Peyer's patch (tissue), 4 donors: ENCODE results near the gene RAB5B. TPM values are rescaled to one million over a fixed set of nuclear protein-coding genes. Genes with fewer than 3 reads are reported as not detected.
"Not testable (repeated sequence)": the region's sequence is repeated elsewhere in the genome, so short reads cannot be mapped to it uniquely, and the experiment has no call there.

Experiments used
- DNase-seq, 3 donors: peaks; one replicate each; pipeline ENCODE4 v3.0.0-alpha.2; 2017 to 2019
- H3K27ac ChIP-seq, 4 donors: fragments of 200-600 bp; sonication (generic); one replicate each; pipeline ENCODE4 v1.5.1; 2016 to 2019
- H3K27me3 ChIP-seq, 2 donors: fragments of 200-600 bp; sonication (generic); one replicate each; pipeline ENCODE4 v1.5.1; 2019
- H3K36me3 ChIP-seq, 3 donors: fragments of 200-600 bp; sonication (generic); one replicate each; pipeline ENCODE4 v1.5.1; 2016 to 2019
- H3K4me1 ChIP-seq, 4 donors: fragments of 200-600 bp; sonication (generic); one replicate each; pipeline ENCODE4 v1.5.1; 2016 to 2019
- H3K4me3 ChIP-seq, 4 donors: fragments of 200-600 bp; sonication (generic); 1 replicate in 3 of 4; 2 replicates in 1 of 4; pipeline ENCODE4 v1.5.1; 2016 to 2019; ENCODE audit warnings: mild to moderate bottlenecking in 1 of 4
- H3K9me3 ChIP-seq, 4 donors: fragments of 200-600 bp; sonication (generic); one replicate each; pipeline ENCODE4 v1.5.1; 2016 to 2019; ENCODE audit warnings: mild to moderate bottlenecking in 1 of 4
- POLR2A ChIP-seq, 2 donors: fragments of 450-650 bp; IDR thresholded peaks; one replicate each; pipeline ENCODE4 v1.5.1; 2017; ENCODE audit warnings: antibody characterized with exemption in 2 of 2, mild to moderate bottlenecking in 2 of 2, moderate library complexity in 2 of 2
- total RNA-seq, 4 donors: library from RNA; depleted of rRNA; stranded (reverse); fragments of >200 nt; gene quantifications; one replicate each; pipeline ENCODE4 v1.1.0, GENCODE V29; 2016
- TF ChIP-seq, protein P1 (sequence below), 6 experiments: fragments of 450-650 bp in 4 of 6; fragments of 200-600 bp in 2 of 6; sonication (generic) in 1 of 6; IDR thresholded peaks; one replicate each; pipeline ENCODE4 v1.5.1; 2017 to 2019; ENCODE audit warnings: antibody characterized with exemption in 6 of 6, mild to moderate bottlenecking in 3 of 6, moderate library complexity in 1 of 6

RAB5B gene
- total RNA-seq, 4 donors from 2014 or later, result 70.7 to 96.6 (median 84.2) TPM

DNA sequence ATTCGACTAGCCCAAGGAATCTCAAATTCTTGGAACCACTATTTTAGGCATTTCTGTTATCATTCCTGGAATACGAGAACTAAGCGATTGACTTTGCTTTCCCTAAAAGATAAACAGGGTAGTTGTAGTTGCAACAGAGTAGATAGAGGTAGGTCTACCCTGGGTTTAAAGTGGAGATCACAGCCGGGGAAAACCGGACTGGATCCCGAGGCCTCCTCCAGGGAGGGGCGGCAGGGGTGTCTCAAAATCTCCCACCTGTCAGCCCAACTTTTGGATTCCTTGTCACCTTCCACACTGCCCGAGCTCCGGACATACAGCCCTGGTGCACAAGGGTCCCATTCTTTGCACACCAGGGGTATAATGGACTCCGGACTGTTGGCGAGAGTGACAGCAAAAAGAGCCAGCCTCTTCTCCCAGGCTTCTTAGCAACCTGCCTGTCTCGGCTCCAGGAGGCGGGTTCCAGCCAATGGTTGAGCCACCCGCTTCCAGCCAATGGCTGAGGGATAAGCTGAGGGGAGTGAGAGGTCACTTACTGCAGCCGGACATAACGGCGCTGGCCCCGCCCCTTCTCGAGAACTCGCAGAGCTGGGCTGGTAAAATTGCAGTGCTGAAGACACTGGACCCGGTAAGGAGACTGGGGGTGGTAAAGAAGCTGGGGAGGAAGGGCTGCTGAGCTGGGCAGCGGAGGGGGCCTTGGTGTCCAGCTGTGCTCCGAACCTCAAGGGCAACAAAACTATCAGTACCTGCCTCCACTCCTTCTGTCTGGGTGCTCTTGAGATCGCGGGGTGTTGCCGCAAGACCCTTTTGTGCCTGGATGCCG is 23.0 kb downstream of the RAB5B start, which contains the start of gene SUOX:
SUOX (plus strand) TSS at position 562 of the 820 bp plus-strand sequence. CDS start 4,946 bp downstream, outside the sequence.
- H3K27ac ChIP-seq, result peak within 1 kb of the TSS; percentile 55 to 84 (median 72)
- DNase-seq, result peak; percentile 82 to 97 (median 95)
- peak; percentile 67 to 73 for TF ChIP-seq POLR2A (IDR thresholded peaks at IDR 0.05)
- TF ChIP-seq, protein P1, sequence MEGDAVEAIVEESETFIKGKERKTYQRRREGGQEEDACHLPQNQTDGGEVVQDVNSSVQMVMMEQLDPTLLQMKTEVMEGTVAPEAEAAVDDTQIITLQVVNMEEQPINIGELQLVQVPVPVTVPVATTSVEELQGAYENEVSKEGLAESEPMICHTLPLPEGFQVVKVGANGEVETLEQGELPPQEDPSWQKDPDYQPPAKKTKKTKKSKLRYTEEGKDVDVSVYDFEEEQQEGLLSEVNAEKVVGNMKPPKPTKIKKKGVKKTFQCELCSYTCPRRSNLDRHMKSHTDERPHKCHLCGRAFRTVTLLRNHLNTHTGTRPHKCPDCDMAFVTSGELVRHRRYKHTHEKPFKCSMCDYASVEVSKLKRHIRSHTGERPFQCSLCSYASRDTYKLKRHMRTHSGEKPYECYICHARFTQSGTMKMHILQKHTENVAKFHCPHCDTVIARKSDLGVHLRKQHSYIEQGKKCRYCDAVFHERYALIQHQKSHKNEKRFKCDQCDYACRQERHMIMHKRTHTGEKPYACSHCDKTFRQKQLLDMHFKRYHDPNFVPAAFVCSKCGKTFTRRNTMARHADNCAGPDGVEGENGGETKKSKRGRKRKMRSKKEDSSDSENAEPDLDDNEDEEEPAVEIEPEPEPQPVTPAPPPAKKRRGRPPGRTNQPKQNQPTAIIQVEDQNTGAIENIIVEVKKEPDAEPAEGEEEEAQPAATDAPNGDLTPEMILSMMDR (IDR thresholded peaks at IDR 0.05), result no peak
- no peaks in the 10 kb centered on the region for H3K9me3 ChIP-seq
- peak within 1 kb of the TSS; percentile 26 to 75 (median 58) for H3K4me3 ChIP-seq
- no peaks in the 10 kb centered on the region for H3K27me3 ChIP-seq
- peaks cover 0 to 32% (median 0%) of the 10 kb centered on the region in 4 donors for H3K4me1 ChIP-seq
- peaks cover 0 to 22% (median 0%) of the 10 kb centered on the region in 3 donors for H3K36me3 ChIP-seq

DNA sequence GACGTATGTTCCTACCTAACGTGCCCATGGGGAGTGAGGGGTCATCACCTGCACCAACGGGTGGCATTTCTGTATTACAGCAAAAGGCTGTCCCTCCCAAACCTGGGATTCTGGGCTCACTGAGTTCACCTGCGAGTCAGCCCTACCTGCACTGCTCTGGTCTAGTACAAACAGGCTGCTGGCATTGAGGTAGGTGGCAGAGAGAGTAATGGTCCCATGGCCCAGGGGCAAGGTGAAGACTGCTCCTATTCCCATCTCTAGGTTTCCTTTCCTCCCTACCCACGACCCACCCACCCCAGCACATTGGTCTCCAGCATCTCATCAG is 23.6 kb downstream of the RAB5B start:
- Histone ChIP-seq H3K9me3 (no peaks in the 10 kb centered on the region), H3K4me3 (peak overlapping the region; percentile 26 to 75 (median 58)), H3K27ac (peak overlapping the region; percentile 50 to 84 (median 72)), H3K36me3 (peaks cover 0 to 19% (median 0%) of the 10 kb centered on the region in 3 donors), H3K27me3 (no peaks in the 10 kb centered on the region), H3K4me1 (peaks cover 0 to 34% (median 0%) of the 10 kb centered on the region in 4 donors)
- DNase-seq, result no peak
- no peak for TF ChIP-seq POLR2A (IDR thresholded peaks at IDR 0.05)
- TF ChIP-seq, protein P1 (IDR thresholded peaks at IDR 0.05), result no peak

DNA sequence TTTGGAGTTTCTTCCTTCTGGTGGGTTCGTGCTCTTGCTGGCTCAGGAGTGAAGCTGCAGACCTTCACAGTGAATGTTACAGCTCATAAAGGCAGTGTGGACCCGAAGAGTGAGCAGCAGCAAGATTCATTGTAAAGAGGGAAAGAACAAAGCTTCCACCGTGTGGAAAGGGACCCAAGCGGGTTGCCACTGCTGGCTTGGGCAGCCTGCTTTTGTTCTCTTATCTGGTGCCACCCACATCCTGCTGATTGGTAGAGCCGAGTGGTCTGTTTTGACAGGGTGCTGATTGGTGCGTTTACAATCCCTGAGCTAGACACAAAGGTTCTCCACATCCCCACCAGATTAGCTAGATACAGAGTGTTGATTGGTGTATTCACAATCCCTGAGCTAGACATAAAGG is 25.6 kb downstream of the RAB5B start:
- not testable (repeated sequence) for H3K27ac ChIP-seq, H3K4me3 ChIP-seq, DNase-seq, H3K9me3 ChIP-seq, H3K27me3 ChIP-seq
- Histone ChIP-seq H3K4me1 (peaks cover 0 to 34% (median 0%) of the 10 kb centered on the region in 4 donors), H3K36me3 (peaks cover 0 to 15% (median 0%) of the 10 kb centered on the region in 3 donors)

DNA sequence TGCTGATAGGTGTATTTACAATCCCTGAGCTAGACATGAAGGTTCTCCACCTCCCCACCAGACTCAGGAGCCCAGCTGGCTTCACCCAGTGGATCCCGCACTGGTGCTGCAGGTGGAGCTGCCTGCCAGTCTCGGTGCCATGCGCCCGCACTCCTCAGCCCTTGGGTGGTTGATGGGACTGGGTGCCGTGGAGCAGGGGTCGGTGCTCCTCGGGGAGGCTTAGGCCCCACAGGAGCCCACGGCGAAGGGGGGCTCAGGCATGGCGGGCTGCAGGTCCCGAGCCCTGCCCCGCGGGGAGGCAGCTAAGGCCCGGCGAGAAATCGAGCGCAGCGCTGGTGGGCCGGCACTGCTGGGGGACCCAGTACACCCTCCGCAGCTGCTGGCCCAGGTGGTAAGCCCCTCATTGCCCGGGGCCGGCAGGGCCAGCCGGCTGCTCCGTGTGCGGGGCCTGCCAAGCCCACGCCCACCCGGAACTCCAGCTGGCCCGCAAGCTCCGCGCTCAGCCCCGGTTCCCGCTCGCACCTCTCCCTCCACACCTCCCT is 26.2 kb downstream of the RAB5B start:
- not testable (repeated sequence) for H3K9me3 ChIP-seq, H3K27me3 ChIP-seq, H3K27ac ChIP-seq, H3K4me3 ChIP-seq, DNase-seq
- Histone ChIP-seq H3K4me1 (peaks cover 0 to 34% (median 0%) of the 10 kb centered on the region in 4 donors), H3K36me3 (peaks cover 0 to 15% (median 0%) of the 10 kb centered on the region in 3 donors)

DNA sequence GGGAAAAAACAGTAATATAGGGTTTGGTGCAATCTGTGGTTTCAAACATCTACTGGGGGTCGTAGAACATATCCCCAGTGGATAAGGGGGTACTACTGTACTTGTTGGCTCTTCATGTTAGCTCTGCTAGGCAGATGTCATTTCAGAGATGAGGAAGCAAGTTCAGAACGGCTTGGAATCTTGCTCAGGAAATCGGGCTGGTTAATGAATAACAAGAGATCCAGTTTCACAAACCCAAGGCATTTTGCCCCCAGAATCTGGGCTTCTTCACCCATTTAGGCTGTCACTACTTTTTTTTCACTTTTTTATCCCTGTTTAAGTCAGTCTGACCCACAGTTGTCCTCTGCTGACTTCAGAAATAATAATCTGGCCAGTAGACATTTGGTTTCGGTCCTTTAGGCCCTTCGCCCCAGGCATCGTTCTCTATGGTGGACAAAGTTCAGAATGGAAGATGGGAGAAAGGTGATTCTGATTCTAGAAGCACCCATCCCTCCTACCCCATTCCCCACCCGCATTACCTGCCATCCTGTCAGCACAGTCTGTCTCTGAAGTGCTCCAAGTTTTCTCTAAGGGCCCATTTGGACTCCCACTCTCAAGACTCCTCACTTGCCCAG is 27.7 kb downstream of the RAB5B start:
- H3K27ac ChIP-seq, result peak overlapping the region in 2 of 4 donors; percentile 30 to 57
- no peak for DNase-seq
- peaks cover 0 to 29% (median 0%) of the 10 kb centered on the region in 4 donors for H3K4me1 ChIP-seq
- H3K36me3 ChIP-seq, result peaks cover 0 to 15% (median 0%) of the 10 kb centered on the region in 3 donors
- no peak for TF ChIP-seq POLR2A (IDR thresholded peaks at IDR 0.05)
- TF ChIP-seq, protein P1 (IDR thresholded peaks at IDR 0.05), result no peak
- H3K9me3 ChIP-seq, result no peaks in the 10 kb centered on the region
- no peak overlapping the region for H3K4me3 ChIP-seq
- H3K27me3 ChIP-seq, result no peaks in the 10 kb centered on the region

DNA sequence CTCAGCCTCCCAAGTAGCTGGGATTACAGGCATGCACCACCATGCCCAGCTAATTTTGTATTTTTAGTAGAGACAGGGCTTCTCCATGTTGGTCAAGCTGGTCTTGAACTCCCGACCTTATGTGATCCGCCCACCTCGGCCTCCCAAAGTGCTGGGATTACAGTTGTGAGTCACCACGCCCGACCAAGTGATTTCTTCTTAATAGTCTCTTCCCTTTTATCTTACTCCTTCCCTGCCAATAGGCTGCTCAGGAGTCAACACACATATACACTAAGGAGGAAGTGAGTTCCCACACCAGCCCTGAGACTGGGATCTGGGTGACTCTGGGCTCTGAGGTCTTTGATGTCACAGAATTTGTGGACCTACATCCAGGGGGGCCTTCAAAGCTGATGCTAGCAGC is 29.5 kb downstream of the RAB5B start:
- not testable (repeated sequence) for H3K9me3 ChIP-seq, H3K27ac ChIP-seq, H3K27me3 ChIP-seq, H3K4me3 ChIP-seq, DNase-seq
- Histone ChIP-seq H3K4me1 (peaks cover 0 to 32% (median 0%) of the 10 kb centered on the region in 4 donors), H3K36me3 (peaks cover 0 to 15% (median 0%) of the 10 kb centered on the region in 3 donors)

DNA sequence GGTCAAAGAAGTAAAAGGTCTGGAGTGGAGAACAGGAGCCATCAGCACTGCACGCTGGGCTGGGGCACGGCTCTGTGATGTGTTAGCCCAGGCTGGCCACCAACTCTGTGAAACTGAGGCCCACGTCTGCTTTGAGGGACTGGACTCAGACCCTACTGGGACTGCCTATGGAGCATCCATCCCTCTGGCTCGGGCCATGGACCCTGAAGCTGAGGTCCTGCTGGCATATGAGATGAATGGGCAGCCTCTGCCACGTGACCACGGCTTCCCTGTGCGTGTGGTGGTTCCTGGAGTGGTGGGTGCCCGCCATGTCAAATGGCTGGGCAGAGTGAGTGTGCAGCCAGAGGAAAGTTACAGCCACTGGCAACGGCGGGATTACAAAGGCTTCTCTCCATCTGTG is 30.3 kb downstream of the RAB5B start:
- Histone ChIP-seq H3K4me1 (peaks cover 0 to 27% (median 0%) of the 10 kb centered on the region in 4 donors), H3K9me3 (no peaks in the 10 kb centered on the region), H3K27me3 (no peaks in the 10 kb centered on the region), H3K36me3 (peaks cover 0 to 15% (median 0%) of the 10 kb centered on the region in 3 donors), H3K27ac (no peak overlapping the region), H3K4me3 (no peak overlapping the region)
- TF ChIP-seq POLR2A (IDR thresholded peaks at IDR 0.05), result no peak
- TF ChIP-seq, protein P1 (IDR thresholded peaks at IDR 0.05), result no peak
- no peak for DNase-seq
